ENCODE measurements around the gene CHST11. TPM values are rescaled to one million over a fixed set of nuclear protein-coding genes. Genes with fewer than 3 reads are reported as not detected.

The CHST11 gene
- total RNA-seq, 3 donors from 2014 or later, result 12.5 to 16.4 (median 15.5) TPM

DNA sequence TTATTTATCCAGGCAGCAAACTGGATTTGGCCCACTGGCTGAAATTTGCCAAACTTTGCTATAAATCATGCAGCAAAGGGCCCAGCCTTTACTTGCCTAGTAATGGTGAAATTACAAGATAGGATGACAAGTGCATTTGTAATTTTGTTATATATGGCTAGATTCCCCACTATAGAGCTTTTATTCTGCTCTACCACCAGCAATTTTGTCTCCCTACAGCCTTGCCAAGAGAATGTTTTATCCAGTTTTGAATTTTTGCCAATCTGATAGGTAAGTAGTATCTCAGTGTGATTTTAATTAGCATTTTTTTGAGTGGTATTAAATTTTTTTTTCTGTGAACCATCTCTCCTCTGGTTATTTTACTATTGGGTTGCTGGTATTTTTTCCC lies 339.7 kb downstream of the CHST11 start:
- Histone ChIP-seq H3K4me3 (no peak overlapping the region), H3K4me1 (no peaks in the 10 kb centered on the region), H3K27ac (no peak overlapping the region), H3K9me3 (no peaks in the 10 kb centered on the region), H3K36me3 (no peaks in the 10 kb centered on the region), H3K27me3 (no peaks in the 10 kb centered on the region)
- TF ChIP-seq POLR2A (IDR thresholded peaks at IDR 0.05), result no peak
- TF ChIP-seq, protein P1, sequence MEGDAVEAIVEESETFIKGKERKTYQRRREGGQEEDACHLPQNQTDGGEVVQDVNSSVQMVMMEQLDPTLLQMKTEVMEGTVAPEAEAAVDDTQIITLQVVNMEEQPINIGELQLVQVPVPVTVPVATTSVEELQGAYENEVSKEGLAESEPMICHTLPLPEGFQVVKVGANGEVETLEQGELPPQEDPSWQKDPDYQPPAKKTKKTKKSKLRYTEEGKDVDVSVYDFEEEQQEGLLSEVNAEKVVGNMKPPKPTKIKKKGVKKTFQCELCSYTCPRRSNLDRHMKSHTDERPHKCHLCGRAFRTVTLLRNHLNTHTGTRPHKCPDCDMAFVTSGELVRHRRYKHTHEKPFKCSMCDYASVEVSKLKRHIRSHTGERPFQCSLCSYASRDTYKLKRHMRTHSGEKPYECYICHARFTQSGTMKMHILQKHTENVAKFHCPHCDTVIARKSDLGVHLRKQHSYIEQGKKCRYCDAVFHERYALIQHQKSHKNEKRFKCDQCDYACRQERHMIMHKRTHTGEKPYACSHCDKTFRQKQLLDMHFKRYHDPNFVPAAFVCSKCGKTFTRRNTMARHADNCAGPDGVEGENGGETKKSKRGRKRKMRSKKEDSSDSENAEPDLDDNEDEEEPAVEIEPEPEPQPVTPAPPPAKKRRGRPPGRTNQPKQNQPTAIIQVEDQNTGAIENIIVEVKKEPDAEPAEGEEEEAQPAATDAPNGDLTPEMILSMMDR (IDR thresholded peaks at IDR 0.05), result no peak
- TF ChIP-seq POLR2AphosphoS5 (IDR thresholded peaks at IDR 0.05), result no peak
- intact Hi-C loops (cut with DNase I; ENCODE audit: low total_unique reads), result no loop called here
- DNase-seq (ENCODE audit: low spot score in 2 of 2), result no peak

DNA sequence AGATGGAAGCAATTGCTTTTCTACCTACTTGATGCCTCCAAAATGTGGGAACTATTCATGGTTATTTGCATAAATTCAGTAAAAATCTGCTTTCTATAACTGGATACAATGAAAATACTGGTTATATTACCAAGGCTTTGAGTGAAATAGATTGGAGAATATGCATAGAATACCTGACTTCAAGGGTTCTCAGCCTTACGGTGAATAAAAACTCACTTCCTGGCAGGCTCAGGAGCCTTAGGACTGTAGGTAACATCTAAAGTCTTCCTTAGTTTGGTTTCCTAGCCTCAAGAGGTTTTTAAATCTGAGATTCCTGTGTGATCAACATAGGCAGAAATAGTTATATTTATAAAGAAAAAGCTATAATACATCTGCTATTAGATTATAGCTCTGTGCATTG lies 342.7 kb downstream of the CHST11 start:
- no peaks in the 10 kb centered on the region for H3K9me3 ChIP-seq
- intact Hi-C loops (cut with DNase I; ENCODE audit: low total_unique reads), result no loop called here
- no peak for DNase-seq (ENCODE audit: low spot score in 2 of 2)
- no peaks in the 10 kb centered on the region for H3K36me3 ChIP-seq
- H3K27me3 ChIP-seq, result no peaks in the 10 kb centered on the region
- no peak for TF ChIP-seq POLR2A (IDR thresholded peaks at IDR 0.05)
- TF ChIP-seq, protein P1 (IDR thresholded peaks at IDR 0.05), result no peak
- no peak for TF ChIP-seq POLR2AphosphoS5 (IDR thresholded peaks at IDR 0.05)
- H3K27ac ChIP-seq, result no peak overlapping the region
- H3K4me1 ChIP-seq, result no peaks in the 10 kb centered on the region
- no peak overlapping the region for H3K4me3 ChIP-seq

DNA sequence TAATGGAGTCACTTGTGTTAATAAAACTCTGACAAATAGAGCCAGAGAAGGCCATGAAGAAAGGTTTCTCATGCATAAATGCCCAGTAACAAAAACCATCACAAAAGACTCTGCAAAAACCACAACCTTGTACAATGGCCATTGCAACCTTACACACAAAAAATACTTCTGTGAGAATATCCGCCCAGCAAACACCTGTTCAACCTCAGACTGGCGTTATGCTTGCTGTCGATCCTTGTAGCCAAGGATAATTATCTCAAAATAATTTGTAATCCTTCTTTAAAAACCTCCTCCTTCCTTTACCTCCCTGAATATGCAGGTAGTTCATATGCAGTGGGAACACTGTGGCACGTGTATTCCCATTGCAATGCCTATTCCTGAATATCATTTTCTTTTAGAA lies 344.3 kb downstream of the CHST11 start:
- H3K4me1 ChIP-seq, result no peaks in the 10 kb centered on the region
- H3K36me3 ChIP-seq, result no peaks in the 10 kb centered on the region
- H3K27ac ChIP-seq, result no peak overlapping the region
- no peaks in the 10 kb centered on the region for H3K9me3 ChIP-seq
- no peaks in the 10 kb centered on the region for H3K27me3 ChIP-seq
- no peak overlapping the region for H3K4me3 ChIP-seq
- intact Hi-C loops (cut with DNase I; ENCODE audit: low total_unique reads), result no loop called here
- no peak for TF ChIP-seq POLR2AphosphoS5 (IDR thresholded peaks at IDR 0.05)
- TF ChIP-seq, protein P1 (IDR thresholded peaks at IDR 0.05), result no peak
- no peak for TF ChIP-seq POLR2A (IDR thresholded peaks at IDR 0.05)
- no peak for DNase-seq (ENCODE audit: low spot score in 2 of 2)

DNA sequence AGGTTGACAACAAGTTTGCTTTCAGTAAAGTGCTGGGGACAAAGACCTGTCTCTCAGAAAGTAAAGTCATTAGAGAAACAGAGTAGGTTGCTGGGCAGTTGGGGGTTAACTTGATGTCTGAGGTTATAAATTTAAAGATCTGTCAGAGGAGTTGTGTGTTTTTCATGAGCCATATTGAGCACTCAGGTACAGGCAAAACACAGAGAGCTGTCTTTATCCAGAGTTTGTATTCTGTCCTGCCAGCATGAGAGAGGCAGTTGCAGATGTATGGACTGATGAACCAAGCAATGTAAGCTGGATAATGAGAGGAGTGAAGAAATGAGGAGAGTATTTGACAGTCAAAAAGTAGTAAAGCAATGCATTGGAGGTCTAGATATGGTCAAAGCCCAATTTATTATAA lies 344.7 kb downstream of the CHST11 start:
- Histone ChIP-seq H3K27ac (no peak overlapping the region), H3K36me3 (no peaks in the 10 kb centered on the region), H3K4me1 (no peaks in the 10 kb centered on the region), H3K9me3 (no peaks in the 10 kb centered on the region), H3K4me3 (no peak overlapping the region), H3K27me3 (no peaks in the 10 kb centered on the region)
- TF ChIP-seq, protein P1 (IDR thresholded peaks at IDR 0.05), result no peak
- TF ChIP-seq POLR2A (IDR thresholded peaks at IDR 0.05), result no peak
- TF ChIP-seq POLR2AphosphoS5 (IDR thresholded peaks at IDR 0.05), result no peak
- DNase-seq (ENCODE audit: low spot score in 2 of 2), result no peak
- intact Hi-C loops (cut with DNase I; ENCODE audit: low total_unique reads), result no loop called here

DNA sequence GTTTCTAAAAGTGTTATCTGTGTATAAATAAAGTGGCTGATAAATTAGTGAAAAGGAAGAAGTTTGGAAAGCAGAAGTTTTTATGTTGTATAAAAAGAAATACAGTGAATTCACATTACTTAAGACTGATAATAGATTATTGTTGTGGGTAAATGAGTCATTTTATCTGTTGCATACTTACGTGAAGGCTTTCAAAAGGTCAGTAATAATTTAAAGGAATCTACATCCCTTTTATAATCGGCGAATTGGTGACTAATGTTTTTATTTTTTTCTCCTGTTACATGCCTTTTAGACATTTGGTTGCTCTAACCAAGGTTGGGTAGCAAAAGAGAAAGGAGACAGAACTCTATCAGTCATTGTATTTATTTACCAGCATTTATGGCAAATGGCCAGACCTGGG lies 345.5 kb downstream of the CHST11 start:
- TF ChIP-seq POLR2AphosphoS5 (IDR thresholded peaks at IDR 0.05) (no peak), POLR2A (IDR thresholded peaks at IDR 0.05) (no peak)
- TF ChIP-seq, protein P1 (IDR thresholded peaks at IDR 0.05), result no peak
- Histone ChIP-seq H3K4me3 (no peak overlapping the region), H3K36me3 (no peaks in the 10 kb centered on the region), H3K27me3 (no peaks in the 10 kb centered on the region), H3K9me3 (no peaks in the 10 kb centered on the region), H3K4me1 (no peaks in the 10 kb centered on the region), H3K27ac (no peak overlapping the region)
- no peak for DNase-seq (ENCODE audit: low spot score in 2 of 2)
- intact Hi-C loops (cut with DNase I; ENCODE audit: low total_unique reads), result no loop called here

All from breast epithelium (tissue), 4 donors.